HG03139 (cell line): ENCODE data around the gene TNRC6B.

Source experiments
- ATAC-seq: cut with Tn5 transposase; IDR thresholded peaks from one replicate; pipeline ENCODE4 v1.9.1; 2021; ENCODE audit not compliant: unreplicated experiment

Gene TNRC6B

DNA sequence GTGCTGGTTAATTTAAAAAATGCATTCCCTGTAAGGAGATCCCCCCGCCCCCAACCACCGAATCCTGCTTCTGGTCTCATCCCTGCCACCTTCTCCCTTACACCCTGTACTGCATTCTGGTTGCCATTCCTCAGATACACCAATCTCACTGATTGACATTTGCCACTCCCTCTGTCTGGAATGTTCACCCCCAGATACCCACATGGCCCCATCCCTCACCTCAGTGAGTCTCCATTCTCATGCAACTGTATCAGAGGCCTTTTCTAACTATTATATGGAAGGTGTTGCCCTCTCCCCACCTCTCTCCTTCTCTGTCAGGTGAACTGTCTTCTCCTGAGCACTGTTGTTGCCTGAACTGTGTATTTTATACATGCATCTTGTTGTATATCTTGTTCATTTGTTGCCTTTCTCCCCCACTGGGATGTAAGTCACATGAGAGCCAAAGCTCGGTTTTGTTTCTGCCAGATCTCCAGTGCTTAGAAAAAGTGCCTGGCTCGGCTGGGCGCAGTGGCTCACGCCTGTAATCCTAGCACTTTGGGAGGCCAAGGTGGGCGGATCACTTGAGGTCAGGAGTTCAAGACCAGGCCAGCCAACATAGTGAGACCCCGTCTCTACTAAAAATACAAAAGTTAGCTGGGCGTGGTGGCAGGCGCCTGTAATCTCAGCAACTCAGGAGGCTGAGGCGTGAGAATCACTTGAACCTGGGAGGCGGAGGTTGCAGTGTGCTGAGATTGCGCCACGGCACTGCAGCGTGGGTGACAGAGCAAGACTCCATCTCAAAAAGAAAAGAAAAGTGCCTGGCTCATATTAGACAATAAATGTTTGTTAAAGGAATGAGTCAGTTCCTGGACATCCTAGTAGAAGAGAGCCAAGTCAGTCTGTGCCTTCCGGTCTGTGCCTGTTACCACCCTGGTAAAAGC lies 61.0 kb downstream of the TNRC6B start:
- ATAC-seq: no peak

- no peak for ATAC-seq
These were observed 61.6 kb downstream of the TNRC6B start for GRCh38 chr22:40239345-40239683.

DNA sequence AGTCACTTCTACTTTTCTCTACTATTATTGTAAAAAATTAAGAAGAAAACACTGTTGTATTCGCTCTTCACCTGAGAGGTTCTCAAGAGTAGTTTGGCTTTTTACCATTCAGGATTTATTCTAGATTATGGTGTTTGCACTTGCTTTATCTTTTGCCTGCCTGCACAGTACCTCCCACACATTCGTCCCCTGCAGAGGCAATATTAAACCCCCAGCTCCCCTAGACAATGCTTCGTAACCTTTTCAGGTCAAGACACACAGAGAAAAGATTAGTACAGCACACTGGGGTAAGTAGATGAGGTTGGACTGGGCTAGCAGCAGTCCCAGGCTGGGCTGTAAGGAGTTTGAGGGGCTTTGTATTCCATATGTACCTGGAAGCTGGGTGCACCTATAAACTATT lies 62.4 kb downstream of the TNRC6B start:
- ATAC-seq: no peak

GRCh38 chr22:40240686-40241085 lies 63.0 kb downstream of the TNRC6B start:
- ATAC-seq: no peak

DNA sequence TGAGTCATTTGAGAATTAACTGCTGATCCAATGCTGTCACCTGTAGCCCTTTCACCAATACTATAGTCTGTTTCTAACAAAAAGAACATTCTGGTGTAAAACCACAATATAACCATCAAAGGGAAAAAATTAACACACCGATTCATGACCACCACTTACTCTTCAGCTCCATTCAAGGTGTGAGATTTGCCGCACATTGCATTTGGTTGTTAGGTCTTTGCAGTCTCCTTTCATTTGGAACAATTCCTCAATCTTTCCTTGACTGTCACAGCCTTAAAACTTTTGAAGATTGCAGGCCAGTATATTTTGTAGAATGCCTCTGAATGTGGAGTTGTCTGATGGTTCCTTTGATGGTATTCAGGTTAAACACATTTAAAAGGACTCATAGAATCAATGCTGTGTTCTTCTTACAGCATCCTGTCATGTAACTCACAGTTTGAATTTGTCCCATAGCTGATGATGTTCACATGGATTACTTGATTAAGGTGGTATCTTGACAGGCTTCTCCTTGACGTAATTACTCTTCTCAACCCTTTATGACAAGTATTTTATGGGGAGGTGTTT lies 63.6 kb downstream of the TNRC6B start:
- ATAC-seq: no peak

DNA sequence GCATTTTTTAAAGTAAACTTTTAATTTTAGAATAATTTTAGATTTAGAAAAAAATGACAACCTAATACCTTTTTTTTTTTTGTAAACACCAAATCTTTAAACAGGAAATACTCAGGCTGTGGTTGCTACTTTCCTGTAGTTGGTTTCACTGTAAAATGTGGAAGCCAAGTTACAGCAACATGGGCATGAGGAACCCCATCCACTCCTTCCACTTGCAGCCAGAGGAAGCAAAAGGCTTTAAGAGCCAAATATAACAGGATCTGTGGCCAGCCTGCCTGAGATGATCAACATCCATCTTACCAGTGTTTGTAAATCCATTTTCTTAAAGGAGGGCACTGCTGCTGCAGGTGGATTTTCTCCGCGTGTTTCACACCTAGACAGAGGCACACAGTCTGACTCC lies 66.2 kb downstream of the TNRC6B start:
- no peak for ATAC-seq

DNA sequence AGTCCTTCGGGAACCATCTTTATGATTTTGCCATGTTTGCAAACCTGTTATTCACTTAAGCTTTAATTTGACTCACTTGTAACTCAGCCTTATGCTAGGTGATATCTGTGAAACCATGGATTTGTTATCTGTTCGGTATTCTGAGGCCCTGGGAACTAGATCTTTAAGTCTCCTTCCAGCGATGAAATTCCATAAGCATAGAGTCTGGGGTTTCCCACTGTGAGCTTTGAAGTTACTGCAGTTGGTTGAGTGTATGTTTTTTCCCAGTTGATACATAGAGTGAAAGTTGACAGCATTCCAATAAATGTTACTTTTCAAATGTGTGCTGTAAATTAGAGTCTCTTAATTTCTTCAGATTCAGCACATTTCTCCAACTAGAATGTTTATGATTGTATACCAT lies 66.9 kb downstream of the TNRC6B start:
- ATAC-seq: no peak

GRCh38 chr22:40247976-40248375 lies 70.3 kb downstream of the TNRC6B start:
- ATAC-seq: no peak

GRCh38 chr22:40249286-40249685 lies 71.6 kb downstream of the TNRC6B start:
- ATAC-seq: no peak

GRCh38 chr22:40250608-40251007 lies 72.9 kb downstream of the TNRC6B start:
- no peak for ATAC-seq

- no peak for ATAC-seq
These were observed 73.4 kb downstream of the TNRC6B start for GRCh38 chr22:40251106-40251505.

DNA sequence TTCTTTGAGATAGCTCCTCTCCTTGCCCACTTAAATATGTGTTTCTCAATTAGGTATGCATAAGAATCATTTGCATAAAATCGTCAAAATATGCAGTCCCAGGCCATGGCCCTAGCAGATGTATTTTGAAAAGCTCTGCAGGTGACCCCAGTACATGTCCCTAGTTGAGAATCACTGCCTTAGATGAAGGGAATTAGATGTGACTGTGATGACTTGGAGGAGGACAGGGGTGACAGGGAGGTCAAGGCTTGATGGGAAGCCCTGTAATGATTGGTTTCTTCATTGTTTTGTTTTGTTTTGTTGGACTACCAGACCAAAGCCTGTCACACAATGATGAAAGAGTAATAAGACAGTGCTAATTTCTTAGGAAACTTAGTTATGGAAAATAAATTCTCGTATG lies 74.4 kb downstream of the TNRC6B start:
- ATAC-seq: no peak

DNA sequence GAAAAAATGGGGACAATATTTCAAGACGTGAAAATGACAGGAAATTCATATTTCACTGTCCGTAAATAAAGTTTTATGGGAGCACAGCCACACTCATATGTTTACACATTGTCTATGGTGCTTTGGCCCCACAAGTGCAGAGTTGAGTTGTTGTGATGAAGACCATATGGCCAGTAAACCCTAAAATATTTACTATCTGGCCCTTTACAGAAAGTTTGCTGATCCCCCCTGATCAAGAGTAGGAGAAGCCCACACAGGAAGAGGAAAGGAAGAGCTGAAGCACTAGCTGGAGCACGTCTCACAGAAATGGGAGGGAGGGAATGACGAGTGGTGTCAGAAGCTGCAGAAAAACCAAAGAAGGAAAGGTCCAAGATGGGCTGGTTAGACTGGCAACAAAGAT lies 78.8 kb downstream of the TNRC6B start:
- no peak for ATAC-seq

DNA sequence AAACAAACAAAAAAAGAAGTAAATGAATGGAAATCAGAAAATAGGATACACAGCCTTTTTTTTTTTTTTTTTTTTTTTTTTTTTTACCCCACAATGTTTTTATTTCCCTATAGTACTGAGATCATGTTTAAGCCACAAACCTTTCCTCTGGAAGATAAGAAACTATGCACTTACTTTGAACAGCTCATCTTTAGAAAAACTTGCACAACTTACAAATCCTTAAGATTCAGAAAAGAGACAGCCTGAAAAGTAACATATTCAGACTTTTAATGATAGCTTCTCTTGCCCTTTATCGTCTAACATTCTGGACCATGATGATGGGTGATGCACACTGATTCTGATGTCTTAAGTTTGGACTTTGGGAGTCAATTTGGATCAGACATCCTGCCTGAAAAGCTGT lies 80.3 kb downstream of the TNRC6B start:
- ATAC-seq: no peak

DNA sequence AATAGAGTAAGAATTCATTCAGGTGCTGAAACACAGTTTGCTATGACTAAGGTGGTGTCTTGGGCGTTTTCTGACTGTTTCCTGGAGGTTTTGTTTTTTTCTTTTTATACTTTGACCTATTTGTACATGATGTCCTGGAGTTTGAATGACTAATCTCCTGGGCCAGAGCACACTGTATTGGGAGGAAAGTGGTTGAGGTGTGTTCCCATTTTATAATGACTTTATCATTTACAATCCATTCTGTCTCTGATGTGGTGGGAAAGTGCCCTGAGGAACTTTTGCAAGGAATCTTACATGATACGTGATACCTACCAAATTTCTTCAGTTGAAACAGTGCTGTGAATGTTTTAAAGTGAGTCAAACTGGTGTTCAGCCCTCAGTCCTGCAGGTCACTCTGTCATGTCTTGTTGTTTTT lies 80.8 kb downstream of the TNRC6B start:
- ATAC-seq: no peak

DNA sequence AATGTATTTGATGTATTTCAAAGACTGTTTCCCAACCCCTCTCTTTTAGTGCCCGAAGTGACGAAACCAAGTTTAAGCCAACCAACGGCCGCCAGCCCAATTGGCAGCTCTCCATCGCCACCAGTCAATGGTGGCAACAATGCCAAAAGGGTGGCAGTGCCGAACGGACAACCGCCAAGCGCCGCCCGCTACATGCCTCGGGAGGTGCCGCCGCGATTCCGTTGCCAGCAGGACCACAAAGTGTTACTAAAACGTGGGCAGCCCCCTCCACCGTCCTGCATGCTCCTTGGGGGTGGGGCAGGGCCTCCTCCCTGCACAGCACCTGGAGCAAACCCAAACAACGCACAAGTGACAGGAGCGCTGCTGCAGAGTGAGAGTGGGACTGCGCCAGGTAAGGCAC lies 84.1 kb downstream of the TNRC6B start:
- ATAC-seq: no peak

GRCh38 chr22:40263191-40263590 lies 85.5 kb downstream of the TNRC6B start:
- ATAC-seq: no peak

DNA sequence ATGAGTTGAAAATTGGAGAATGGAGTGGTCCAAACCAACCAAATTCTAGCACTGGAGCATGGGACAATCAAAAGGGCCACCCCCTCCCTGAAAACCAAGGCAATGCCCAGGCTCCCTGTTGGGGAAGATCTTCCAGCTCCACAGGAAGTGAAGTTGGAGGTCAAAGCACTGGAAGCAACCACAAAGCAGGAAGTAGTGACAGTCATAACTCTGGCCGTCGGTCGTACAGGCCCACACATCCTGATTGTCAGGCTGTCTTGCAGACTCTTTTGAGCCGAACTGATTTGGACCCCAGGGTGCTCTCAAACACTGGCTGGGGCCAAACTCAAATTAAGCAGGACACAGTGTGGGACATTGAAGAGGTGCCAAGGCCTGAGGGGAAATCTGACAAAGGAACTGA lies 88.1 kb downstream of the TNRC6B start:
- ATAC-seq: no peak

GRCh38 chr22:40270031-40270430 lies 92.3 kb downstream of the TNRC6B start:
- ATAC-seq: no peak

DNA sequence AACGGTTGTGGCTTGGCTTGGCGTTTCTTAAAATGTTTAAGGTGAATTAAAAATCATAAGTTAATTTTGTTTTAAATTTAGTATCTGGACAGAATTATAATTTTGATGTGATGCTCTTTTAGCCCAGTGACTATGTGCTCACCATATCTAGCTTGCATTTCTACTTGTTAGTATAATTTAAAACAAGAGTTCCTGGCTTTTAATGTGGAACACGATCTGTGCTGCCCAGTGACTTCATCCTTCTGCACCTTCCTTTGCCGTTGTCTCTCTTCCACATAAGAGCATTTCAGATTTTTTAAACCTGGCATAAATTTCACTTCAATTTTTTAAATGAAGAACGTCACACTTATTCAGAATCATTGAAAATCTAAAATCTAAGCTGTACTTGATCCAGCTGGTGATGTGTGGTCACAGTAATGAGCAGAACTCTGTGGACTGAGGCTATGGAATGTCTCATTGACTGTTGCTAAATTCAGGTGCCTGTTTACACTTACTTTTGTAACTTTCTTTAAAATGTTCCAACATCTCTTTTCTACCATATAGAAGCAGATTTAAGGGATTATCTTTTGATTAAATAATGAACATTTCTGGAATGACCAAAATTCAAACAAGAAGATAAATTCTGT lies 93.1 kb downstream of the TNRC6B start:
- no peak for ATAC-seq

- no peak for ATAC-seq
These were observed 93.7 kb downstream of the TNRC6B start for GRCh38 chr22:40271440-40271839.

GRCh38 chr22:40273319-40273718 lies 95.6 kb downstream of the TNRC6B start:
- no peak for ATAC-seq
